Activated gamma-delta T cell (primary cell): ENCODE results near the gene CSMD2.

Source experiments
- DNase-seq: peaks from one replicate; lab custom pipeline; 2025; lab: John Stamatoyannopoulos, UW

The CSMD2 gene

GRCh38 chr1:33714421-33714820 is 450.6 kb downstream of the CSMD2 start:
- no peak for DNase-seq

DNA sequence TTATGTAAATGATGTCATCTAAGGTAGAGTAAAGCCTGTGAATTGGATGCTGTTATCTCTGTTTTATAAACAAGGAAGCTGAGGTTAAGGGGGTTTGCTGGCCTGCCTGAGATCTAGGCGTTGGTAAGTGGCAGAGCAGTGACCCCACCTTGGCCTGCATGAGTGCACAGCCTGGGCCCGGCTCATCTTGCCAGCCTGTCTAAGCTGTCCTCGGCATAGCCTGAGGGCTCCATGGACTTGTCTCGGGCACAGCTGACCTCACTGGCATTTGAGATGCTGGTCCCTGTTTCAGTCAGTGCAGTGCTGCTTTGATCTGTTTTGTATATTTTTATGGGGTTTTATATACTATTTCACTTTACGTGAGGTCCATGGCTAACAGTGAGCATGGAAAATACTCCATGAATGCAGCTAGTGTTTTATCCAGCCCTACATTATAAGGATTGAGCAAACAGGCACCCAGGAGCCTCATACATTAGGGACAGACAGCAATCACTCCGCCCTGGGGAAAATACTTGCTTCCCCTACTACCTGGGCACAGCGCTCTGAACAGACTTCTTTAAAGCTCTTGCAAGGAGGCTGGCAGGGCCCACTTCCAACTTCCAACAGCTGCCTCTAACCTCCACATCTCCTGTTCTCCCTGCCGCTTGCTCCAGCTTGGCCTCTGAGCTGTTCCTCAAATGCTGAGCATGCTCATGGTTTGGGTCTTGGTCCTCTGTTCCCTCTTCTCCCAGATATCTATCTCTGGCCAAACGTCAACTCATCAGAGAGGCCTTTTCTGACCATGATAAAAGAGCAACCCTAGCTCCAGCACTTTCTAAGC is 451.8 kb downstream of the CSMD2 start:
- DNase-seq = no peak

DNA sequence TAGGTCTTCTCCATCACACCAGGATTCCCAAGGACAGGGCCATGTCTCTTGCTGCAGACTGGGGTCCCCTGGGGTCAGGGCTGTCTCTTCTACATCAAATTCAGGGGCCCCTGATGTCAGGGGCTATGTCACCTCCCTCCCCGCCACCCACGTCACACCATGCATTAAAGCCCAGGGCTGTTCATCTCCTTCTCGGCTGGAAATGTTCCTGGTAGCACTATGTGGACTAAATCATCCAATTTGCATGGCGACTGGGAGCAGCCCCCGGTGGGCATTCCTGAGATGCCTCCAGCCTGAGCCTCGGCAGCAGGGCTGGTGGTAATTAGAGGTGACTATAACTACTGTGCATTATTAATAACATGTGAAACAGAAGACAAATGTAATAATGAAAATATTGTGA is 452.8 kb downstream of the CSMD2 start:
- DNase-seq = no peak

GRCh38 chr1:33711511-33711910 is 453.5 kb downstream of the CSMD2 start:
- no peak for DNase-seq

DNA sequence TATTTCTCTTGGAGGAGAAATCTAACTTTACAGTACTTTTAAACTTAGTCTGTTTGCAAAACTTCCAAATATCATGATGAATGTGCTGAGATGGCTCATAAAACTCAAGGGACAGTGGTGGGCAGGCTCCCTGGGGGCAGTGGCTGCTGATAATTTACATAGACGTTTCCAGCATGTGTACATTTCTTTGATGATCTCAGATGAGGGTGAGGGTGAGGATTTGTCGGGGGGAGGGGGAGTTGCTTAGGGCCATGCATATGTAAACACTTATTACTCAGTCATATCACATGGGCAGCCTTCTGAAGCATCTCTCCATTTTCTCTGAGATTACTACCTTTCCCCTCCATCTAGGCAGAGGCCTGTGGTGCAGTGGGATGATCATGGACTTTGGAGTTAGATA is 454.1 kb downstream of the CSMD2 start:
- no peak for DNase-seq

- no peak for DNase-seq
Observed at GRCh38 chr1:33709783-33710718, 455.0 kb downstream of the CSMD2 start.

DNA sequence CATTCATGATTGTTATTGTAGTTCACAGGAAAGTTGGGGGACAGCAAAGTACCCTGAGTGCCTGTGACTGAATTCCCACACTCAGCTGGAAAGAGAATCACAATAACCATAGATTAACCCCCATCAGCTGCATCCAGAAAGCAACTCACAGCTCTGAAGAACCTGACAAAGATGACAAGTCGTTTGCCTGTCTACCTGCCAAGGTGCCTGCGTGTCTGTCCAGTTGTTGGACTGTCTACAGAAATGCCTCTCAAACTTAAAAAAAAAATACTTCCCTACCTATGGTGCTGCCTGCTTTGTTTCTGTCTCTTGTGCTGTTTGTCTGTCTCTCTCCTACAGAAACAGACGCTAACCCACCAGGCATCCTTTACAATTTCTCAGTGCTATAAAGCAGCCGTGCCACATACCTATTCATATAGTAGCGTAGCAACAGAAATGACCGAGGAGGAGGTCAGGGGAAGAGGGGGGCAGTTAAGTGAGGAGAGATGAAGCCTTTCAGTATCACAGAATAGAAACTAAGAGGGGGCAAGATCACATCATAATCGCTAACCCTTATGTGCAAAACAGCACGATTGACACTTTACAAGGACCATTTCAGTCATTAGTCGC is 455.8 kb downstream of the CSMD2 start:
- DNase-seq = no peak

GRCh38 chr1:33706634-33707255 is 458.3 kb downstream of the CSMD2 start:
- no peak for DNase-seq

- no peak for DNase-seq
Observed at GRCh38 chr1:33703464-33703863, 461.6 kb downstream of the CSMD2 start.

DNA sequence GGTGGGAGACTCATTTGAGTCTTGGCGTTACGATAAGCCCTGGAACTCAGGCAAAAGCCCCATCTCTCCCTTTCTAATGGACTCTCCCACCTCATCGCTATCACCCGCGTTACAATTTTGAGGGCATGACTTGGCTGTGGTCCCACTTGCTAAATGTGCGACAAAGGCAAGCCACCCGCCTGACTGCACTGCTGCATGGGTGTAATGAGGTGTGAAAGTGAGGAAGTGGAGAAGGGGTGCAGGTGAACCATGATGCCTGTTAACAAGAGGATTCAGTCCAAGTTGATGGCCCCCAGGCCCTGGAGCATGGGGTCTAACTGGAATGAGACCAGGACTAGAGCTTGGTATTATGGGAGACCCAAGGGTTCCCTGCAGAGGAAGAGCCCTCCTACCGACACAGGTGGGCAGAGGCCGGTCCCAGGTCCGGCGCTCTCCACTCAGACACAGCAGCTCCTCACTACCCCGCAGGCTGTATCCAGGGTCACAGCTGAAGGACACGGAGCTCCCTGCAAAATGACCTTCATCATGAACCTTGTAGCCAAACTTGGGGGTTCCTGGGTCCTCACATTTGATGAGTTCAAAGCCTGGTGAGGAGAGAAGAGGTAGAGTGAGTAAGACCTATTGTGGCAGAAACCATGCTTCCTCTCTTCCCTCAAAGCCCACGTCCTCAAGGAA is 466.5 kb downstream of the CSMD2 start:
- DNase-seq = no peak

DNA sequence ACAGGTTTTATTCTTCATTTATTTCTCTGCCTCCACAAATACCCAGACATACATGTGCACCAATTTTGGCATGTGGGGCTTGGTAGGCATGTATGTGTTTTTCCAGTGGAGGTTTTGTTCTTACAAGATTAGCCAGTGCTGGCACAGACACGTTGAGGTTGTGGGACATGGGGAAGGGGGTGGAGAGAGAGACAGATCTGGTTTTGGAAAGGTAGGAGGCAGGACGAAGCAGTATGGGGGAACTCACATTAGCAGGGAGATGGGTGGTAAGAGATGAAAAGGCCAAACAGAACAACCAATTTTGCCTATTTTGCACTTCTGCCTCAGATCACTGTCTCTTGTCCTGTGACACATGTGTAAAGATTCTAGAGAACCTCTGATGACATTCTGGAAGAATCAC is 467.2 kb downstream of the CSMD2 start:
- DNase-seq = no peak

GRCh38 chr1:33696962-33697361 is 468.1 kb downstream of the CSMD2 start:
- DNase-seq = no peak

GRCh38 chr1:33696311-33696710 is 468.7 kb downstream of the CSMD2 start:
- no peak for DNase-seq

DNA sequence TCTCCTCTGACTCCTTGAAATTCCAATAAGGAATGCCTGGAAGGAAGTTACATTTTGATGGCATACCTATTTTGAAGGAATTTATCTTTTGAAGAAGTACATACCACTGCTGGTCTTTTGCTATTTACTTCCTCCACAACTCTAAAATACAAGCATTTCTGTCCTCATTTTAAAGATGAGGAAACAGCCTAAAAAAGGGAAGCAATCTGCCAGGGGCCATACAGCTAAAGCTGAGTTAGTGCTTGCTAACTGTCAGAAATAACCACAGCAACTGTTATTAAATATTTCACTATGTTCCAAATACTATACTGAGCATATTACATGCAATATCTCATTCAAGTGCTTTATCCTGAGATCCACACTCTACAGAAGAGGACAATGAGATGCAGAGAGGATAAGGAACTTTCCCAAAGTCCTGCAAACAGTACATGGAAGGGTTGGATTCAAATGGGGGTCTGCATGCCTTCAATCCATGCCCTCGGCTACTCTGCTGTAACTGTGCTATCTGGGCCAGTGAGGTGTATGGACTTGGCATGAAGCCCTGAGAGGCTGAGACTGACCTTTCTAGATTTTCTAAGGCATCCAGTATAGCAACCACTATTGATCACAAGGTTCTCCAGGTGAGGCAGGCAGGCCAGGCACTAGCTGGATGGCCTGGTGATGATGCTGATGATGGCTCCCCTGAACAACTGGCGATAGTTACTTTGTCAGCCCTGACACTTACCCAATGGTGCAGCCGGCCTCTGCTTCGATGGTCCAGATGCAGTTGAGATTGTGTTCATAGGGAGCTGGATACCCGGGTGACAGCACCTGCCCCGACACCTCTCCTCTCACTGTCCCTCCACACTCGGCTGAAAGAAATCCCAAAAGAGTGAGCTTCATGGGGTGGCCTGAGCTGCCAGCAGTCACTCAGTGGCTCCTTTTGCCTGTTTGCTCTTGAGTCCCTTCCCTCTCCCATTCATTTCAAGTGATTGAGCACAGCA is 472.5 kb downstream of the CSMD2 start:
- DNase-seq = no peak

DNA sequence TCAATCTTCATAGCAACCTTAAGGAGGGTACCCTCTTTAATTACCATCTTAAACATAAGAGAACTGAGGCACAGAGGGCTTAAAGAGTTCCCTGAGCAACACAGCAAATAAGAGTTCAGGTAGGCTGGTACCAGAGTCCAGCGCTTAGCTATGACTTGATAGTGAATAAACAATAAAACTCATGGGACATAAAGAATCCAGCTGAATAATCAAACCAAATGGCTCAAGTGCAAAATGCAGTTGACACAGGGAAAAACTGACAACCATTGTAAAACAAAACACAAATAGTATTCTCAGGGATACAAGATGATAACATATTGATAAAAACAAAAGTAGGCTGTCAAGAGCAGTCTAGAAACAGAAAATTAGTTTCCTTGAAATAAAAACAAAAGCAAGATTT is 478.0 kb downstream of the CSMD2 start:
- no peak for DNase-seq

DNA sequence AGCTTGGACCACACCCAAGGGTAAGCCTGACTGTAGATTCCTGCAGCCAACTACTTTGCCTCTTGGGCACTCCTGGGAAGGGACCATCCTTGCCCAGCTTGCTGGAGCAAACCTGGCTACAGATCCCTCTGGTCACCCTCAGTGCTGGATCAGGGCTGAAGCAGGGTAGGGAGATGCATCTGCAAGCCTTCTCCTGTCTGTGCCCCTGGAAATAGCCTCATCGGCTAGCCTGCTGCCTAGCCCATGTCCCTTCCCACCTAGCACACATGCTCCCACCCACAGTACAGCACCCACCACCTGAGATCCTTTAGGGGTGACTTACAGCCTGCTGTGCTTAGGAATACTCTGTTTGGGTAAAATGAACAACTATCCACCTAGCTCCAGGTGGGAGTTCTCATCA is 478.5 kb downstream of the CSMD2 start:
- no peak for DNase-seq

- no peak for DNase-seq
Observed at GRCh38 chr1:33685256-33685655, 479.8 kb downstream of the CSMD2 start.

- DNase-seq = no peak
Observed at GRCh38 chr1:33684396-33685179, 480.4 kb downstream of the CSMD2 start.

DNA sequence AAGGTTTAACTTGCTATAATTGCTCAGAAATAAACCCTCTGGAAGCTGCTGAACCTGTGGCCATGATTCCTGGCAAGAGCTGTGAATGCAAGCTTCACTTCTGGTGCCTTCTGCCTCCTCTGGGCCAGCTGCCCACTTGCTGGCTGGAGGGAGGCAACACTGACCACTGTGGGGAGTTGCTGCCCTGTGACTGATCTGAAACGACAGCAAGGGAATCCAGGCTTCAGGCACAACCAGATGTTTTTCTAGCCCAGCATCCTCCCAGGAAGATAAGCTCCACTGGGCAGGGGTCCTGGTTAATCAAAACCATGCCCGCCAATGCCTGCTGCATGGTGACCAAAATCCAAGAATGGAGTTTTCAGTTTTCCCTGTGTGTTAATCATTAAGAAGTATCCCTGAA is 481.1 kb downstream of the CSMD2 start:
- no peak for DNase-seq

DNA sequence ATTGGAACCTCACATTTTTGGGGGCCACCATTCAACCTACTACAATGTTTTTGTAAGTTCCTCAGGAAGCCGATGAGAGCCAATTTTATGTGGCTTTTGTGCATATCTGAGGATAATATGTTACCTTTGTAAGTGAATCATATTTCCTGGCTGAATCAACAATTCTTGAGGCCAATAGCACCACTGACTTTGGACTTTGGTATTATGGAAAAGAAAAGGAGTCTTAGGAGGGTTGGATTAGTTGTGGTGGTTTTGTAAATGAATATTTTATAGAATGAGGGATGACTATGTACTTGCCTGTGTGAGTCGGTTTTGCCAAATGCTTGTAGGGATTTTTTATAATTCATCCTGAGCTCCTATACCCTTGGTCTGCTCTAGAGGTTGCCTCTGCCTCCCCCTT is 482.7 kb downstream of the CSMD2 start:
- no peak for DNase-seq
